GM19238 (cell line): ENCODE data around the gene CCL19.

Experiments used
- DNase-seq: peaks from one replicate; pipeline ENCODE4 v3.0.0; 2011; ENCODE audit warnings: low spot score; ENCODE audit not compliant: insufficient read length

CCL19 gene

DNA sequence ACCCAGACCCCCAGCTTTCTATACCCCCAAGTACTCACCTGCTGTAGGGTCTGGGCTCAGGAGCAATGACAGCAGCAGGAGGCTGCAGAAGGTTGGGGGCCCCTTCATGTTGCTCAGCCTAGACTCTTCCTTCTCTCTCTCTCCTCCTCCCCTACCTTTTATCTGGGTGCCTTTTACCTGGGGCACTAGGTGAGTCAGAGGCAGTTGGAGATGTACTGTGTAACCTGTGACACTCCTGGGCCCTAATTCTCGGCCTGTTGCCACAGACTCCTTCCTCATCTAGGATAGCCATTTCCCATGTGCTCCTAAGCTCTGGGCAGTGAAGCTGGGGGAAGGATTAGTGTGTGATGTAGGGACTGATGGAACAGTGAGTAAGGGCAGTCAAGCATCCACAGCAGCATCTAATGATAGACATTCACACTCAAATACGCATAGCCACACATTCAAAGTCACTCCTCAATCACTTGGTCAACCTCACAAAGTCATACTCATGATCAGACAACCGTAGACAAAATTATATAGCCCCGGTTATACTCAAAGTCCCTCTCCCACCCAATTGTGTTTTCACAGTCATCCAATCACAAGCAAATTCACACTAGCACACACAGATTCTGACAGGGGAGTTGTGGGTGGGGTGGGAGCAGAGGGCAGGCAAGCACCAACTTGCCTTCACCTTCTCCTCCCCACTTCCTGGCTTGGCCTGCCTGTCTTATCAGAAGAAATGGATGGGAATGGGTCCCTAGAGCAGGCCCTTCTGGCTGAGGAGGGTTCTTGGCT, 28.4 kb downstream of the CCL19 start, which contains the start of gene CCL27:
Gene CCL27 (minus strand): TSS at position 132 of the 777 bp plus-strand sequence. CDS start 24 bp downstream, at position 108.
- no peak for DNase-seq

DNA sequence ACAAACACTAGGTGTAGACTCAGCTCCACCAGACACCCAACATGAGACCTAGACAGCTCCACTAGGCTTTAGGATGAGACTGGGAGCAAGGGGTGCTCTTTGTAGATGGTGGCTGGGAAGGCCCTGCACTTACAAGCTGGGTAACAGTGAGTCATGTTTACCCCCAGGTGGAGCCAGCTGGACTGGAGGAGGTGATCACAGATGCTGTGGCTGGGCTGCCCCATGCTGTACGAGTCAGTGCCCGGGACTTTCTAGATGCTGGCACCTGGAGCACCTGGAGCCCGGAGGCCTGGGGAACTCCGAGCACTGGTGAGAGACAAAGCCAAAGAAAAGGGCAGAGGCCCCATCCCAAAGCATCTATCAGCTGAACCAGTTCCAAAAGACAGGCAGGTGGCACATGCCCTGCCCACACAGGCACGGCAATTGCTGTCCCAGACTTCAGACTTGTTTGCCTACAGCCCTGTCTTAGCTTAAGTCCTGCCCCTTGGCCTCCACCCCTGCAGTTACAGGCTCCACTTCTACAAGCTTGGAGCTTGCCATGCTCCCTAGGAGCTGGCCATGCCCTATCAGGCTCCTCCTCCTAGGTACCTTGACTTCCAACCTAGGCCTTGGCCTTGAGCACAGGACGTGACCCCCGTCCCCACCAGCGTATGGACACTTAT, 31.4 kb downstream of the CCL19 start:
- no peak for DNase-seq

DNA sequence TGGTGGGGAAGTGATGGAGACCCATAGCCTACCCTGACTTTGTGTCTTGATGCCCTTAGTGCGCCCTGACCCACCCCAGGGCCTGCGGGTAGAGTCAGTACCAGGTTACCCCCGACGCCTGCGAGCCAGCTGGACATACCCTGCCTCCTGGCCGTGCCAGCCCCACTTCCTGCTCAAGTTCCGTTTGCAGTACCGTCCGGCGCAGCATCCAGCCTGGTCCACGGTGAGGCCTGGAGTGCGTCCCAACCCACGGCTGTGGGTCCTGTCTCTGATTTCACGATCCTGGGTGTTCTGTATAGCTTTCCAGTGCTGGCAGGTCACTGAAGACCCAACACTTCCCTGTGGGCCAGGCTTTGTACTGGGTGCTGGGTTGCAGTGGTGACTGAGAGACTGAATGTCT, 32.6 kb downstream of the CCL19 start:
- DNase-seq = no peak

DNA sequence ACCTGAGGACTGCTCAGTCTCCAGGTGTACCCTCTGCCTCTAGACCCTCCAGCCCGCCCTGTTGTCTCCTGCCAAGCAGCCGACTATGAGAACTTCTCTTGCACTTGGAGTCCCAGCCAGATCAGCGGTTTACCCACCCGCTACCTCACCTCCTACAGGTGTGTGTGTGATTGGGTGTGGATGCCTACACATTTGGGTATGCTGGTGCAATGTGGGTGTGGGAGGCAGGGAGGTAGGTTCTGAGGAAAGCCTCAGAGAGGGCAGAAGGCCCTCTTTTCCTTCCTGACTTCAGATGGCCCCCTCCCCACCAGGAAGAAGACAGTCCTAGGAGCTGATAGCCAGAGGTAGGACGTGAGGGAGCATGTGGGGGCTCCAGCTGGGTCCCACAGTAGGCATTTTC, 34.1 kb downstream of the CCL19 start:
- no peak for DNase-seq

DNA sequence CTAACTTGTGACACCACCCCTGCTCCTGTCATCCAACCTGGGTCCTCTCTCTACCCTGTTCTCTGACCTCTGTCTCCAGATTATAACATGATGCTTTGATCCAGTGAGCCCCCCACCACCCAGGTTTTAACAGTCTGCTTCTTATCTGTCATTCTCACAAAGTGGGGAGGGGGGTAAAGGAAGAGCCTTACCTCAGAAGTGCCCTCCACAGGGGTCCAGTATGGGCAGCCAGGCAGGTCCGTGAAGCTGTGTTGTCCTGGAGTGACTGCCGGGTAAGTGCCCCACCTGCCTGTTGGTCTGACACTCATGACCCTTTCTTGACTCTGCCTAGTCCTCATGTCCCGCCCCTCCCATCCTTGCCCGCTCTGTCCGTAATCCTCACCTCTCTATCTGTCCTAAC, 35.7 kb downstream of the CCL19 start:
- DNase-seq = no peak

DNA sequence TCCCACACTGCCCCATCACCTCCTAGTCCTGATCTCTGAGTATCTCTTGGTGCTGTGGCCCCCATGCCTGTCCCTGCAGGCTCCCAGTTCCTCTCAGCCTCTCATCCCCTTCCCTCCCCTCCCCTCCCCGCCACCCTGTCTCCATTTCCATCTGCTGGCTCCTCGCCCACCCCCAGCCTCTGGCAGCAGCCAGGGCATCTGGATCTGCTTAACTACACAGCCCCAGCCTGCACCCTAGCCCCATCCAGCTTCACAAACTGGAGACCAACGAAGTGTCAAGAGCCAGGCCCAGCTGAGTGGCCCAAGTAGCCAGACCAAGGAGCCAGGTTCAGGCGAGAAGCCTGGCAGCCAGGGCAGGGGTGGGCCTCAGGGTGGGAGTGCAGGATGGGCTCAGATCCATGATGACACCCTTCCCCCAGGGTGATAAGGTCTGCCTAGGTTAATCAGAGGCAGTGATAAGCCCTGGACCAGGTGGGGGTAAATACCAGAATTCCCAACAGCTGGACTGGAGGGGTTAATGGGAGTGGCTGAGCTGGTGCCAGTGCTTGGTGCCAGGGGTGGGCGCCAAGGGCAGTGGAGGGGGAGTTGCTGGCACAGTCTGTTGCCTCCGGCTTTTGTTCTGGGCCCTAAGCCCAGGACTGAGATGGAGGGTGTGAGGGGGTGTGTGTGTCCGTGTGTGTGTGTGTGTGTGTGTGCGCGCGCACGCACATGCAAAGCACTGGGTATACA, 36.6 kb downstream of the CCL19 start:
- DNase-seq = no peak

DNA sequence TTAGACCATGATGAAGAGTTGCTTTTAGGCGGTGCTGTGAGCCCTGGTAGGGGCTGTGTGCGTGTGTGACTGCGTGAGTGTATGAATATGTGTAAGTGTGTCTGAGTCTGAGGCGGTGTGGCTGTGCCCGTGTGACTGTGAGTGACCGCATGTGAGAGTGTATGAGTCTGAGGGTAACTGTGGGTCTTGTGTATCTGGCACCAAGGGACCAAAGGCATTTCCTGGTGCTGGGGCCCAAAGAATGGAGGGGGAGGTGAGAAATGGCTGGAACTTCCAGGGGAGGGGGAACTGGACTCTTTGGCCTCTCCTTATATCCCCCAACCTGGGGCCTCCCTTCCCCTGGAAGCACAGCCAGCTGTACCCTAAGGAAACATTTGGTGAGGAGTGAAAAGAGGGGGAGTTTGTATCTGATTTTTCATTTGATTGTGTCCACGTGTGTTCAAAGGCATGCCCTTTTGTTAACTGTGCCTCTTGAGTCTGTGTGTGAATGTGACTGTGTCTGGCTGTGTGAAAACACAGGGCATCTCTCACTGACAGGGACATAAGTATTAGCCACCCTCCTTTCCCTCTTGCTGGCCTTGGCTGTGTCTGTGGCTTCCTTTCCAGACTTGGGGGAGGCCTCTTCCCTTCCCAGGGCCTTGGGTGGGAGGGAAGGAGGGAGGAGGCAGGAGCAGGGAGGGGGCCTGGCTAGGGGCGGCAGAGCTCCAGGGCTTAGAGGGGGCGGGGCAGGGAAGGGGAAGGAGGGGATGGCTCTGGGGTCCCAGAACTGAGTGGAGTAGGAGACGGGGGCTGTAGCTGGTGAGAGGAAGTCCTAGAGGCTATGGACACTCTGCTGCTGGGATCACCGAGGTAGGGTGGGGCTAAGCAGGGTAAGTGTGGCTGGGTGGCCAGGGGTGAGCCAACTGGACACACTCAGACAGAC, 37.7 kb downstream of the CCL19 start:
- no peak for DNase-seq

DNA sequence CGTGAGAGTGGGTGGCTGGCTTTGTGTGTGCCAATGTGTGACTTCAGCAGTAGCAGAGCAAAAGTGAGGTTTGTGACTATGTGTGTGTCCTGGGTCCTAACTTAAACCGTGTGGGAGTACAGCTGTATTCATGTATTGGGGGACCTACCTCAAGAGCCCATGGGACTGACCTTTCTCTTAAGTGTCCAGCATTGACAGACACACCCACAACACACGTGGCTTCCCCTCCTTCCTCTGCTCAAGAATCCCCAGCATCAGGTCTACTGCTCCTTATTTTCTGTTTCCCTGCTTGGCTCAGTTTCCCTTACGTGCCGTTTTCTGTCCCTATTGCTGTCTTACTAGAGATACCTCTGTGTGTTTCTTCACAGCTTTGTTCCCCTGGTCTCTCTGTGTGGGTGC, 38.5 kb downstream of the CCL19 start:
- no peak for DNase-seq

DNA sequence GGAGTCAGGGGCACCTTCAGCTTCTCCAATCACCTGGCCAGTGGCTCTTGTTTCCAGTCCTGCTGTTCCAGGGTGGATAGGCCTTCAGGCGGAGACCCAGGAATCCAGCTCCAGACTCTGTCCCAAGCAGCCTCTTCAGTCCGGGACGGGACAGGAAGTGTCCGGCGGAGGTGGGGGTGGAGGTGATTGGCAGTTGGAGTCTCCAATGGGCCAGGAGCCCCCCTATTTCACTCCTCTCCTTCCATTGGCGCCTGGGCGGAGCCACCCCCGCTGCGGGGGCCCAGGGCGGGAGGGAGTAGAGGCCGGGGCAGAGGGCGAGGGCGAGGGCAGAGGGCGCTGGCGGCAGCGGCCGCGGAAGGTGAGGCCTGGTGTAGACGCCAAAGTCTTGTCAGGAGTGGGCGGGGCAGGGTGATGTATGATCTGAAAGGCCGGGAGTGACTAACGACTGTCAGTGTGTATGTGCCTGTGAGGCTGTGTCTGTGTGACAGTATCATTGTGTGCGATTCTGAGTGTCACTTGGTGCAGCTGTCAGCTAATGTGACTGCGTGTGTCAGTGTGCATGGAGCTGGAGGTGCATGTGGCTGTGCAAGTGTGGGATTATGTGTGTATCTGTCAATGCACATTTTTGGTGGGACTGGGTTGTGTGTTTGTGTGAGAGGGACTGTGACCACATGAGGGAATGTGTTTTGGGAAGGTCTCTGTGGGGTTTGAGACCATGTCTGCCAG, 39.0 kb downstream of the CCL19 start, which contains the start of gene IL11RA:
Gene IL11RA (plus strand): TSS at position 310 of the 726 bp plus-strand sequence. CDS start 3,033 bp downstream, outside the sequence.
- no peak for DNase-seq

DNA sequence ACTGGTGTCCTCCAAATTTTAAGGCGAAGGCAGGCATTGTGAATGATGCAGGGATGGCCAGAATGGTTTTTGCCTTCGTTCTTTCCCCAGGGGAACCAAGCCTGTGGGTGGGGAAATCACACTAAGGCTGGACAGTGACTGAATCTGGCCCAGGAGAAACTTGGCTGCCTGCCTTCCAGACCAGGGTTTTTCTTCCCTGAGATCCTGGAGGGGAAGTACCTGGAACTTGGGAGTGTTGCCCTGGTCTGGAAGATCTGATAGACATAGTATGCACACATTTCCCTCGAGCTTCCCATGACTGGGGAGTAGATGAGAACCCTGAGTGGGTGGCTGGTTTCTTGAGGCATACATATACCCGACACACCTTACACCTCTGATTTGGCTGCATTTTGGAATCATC, 39.8 kb downstream of the CCL19 start:
- DNase-seq = no peak

DNA sequence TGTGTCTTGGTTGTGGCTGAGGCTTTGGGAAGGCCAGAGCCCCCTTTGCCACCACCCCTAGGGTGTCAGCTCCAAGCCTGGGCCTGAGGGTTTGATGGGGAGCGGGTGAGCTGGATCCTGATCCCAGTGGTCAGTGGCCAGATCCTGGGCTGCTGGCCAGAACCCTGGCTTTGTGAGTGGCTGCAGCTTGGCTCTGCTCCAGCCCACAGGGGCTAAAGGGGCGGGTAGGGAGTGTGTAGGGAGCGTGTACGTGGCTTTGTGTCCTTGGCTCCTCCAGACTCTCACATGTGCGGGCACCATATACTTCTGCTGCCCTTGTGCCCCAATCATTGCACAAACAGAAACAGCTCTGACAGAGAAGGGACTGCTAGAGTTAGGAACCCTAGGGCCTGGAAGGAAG, 40.3 kb downstream of the CCL19 start:
- no peak for DNase-seq

DNA sequence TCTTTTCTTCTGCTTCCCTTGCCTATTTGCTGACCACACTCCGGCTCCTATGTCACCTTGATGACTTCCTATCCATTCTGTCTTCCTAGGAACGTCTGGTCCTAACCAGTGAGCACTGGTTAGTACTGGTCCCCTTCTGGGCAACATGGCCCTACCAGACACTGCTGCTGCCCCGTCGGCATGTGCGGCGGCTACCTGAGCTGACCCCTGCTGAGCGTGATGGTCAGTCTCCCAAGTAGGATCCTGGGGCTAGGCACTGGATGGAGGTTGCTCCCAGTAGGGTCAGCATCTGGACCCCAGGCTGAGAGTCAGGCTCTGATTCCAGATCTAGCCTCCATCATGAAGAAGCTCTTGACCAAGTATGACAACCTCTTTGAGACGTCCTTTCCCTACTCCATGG, 42.4 kb downstream of the CCL19 start:
- no peak for DNase-seq

DNA sequence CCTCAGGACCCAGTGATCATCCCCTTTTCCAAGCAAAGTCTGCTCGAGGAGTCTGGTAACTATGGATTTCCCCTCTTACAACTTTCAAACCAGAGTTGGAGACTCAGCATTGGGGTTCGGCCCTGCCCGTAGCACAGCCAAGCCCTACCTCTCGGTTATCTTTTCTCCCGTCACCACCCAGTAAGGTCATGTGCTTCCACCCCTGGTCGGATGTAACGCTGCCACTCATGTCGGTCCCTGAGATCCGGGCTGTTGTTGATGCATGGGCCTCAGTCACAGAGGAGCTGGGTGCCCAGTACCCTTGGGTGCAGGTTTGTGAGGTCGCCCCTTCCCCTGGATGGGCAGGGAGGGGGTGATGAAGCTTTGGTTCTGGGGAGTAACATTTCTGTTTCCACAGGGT, 43.4 kb downstream of the CCL19 start:
- DNase-seq = no peak

DNA sequence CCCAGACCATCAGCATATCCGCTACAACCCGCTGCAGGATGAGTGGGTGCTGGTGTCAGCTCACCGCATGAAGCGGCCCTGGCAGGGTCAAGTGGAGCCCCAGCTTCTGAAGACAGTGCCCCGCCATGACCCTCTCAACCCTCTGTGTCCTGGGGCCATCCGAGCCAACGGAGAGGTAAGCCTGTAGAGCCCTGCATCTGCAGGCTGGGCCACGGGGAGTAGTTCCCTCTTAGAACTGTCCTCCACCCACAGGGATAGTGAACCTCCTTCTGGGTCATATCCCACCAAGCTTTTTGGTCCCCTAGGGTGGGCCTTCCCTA, 44.0 kb downstream of the CCL19 start:
- DNase-seq = no peak

DNA sequence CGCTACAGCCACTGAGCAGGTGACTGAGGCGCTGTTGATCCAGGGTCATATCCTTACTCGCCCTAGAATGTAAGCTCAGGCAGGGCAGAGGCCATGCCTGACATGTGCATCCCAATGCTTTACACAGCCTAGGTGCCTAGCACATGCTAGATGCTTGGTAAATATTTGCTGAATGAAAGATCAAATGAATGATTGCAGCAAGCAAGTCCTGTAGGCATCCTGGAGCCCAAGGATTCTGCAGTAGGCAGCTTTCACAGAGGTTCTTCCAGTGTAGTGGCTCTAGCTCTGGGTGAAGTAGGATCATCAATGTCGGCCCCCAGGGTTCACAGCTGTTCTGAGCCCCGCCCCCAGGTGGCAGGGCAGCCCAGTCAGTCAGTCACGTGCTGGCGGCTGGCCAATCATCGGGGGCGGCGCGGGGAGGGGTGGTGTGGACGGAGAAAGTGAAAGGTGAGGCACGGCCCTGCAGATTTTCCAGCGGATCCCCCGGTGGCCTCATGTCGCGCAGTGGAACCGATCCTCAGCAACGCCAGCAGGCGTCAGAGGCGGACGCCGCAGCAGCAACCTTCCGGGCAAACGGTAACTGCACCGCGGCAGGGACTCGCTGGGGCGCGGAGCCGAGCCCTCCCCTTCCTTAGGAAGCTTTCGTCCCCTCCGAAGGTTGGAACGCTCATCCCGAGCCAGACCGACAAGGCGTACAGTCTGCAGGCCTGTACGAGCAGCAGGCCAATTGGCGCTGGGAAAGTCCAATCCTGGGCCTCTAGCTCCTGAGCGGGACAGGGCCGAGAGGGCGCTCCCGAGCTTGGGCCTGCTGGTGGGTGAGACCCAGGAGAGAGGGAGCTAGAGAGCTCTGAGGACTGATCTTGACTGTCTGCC, 44.6 kb downstream of the CCL19 start, which contains the start of gene GALT:
Gene GALT (plus strand): TSS at position 465 of the 873 bp plus-strand sequence. CDS start 30 bp downstream, at position 495.
- peak; percentile 98 for DNase-seq

DNA sequence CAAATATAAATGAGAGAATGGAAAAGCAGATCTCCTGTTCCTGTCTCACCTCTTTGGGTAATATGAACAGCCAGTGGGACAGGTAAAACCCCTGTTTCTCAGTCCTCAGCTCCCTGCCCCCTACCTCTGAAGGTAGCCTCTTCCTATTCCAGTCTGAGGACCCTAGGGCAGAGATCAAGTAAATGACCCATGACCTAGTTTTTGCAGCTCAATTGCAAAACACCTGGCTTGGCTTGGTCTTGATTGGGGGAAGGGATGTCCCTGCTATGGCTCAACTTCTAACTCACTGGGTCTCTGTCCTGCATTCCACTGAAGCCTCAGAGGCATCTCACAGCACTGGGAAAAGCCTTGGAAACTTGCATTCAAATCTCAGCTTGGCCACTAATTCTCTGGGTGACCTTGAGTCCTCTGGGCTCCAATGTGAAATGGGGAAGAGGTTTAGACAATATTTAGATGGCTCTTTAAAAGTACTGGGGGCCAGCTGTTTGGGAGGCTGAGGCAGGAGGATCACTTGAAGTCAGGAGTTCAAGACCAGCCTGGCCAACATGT, 46.2 kb downstream of the CCL19 start:
- no peak for DNase-seq

DNA sequence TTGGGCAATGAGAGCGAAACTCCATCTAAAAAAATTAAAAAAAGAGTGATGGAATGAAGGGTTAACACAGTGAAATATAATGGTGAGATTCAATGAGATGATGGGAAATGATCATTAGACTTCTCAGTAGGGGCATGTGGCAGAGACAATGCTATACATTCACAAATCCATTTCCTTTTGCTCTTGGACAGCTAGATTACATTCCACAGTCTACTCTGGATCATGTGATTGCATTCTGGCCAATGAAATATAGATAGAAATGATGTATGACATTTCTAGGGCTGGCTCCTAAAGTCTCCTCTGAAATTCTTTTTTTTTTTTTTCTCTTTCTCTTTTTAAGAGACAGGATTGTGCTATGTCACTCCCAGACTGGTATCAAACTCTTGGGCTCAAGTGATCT, 48.4 kb downstream of the CCL19 start:
- no peak for DNase-seq
